C4-2B (cell line): ENCODE data around the gene GPHA2.

Experiments used
- CTCF ChIP-seq: fragments of 450-650 bp; conservative IDR thresholded peaks from 2 replicates; pipeline ENCODE4 v1.5.1; 2017; ENCODE audit warnings: mild to moderate bottlenecking
- ZFX ChIP-seq: fragments of 450-650 bp; IDR thresholded peaks from 2 replicates; pipeline ENCODE4 v1.6.1; 2017

GRCh38 chr11:64976651-64977050 is 41.0 kb upstream of the GPHA2 start:
- no peak for TF ChIP-seq CTCF
- no peak for TF ChIP-seq ZFX
